K562 treated with DMSO at 1 percent for 48 hours (cell line): ENCODE results near the gene EFNA3. TPM values are rescaled to one million over a fixed set of nuclear protein-coding genes. Genes with fewer than 3 reads are reported as not detected.

ENCODE experiments used
- total RNA-seq: library from RNA; unstranded; fragments of 300-600 nt; gene quantifications from 2 replicates; pipeline ENCODE4 v1.2.3, GENCODE V29; 2022; ENCODE audit warnings: low replicate concordance; ENCODE audit errors: extremely low read depth

Gene EFNA3, protein sequence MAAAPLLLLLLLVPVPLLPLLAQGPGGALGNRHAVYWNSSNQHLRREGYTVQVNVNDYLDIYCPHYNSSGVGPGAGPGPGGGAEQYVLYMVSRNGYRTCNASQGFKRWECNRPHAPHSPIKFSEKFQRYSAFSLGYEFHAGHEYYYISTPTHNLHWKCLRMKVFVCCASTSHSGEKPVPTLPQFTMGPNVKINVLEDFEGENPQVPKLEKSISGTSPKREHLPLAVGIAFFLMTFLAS
- total RNA-seq: not detected in 2 replicates

DNA sequence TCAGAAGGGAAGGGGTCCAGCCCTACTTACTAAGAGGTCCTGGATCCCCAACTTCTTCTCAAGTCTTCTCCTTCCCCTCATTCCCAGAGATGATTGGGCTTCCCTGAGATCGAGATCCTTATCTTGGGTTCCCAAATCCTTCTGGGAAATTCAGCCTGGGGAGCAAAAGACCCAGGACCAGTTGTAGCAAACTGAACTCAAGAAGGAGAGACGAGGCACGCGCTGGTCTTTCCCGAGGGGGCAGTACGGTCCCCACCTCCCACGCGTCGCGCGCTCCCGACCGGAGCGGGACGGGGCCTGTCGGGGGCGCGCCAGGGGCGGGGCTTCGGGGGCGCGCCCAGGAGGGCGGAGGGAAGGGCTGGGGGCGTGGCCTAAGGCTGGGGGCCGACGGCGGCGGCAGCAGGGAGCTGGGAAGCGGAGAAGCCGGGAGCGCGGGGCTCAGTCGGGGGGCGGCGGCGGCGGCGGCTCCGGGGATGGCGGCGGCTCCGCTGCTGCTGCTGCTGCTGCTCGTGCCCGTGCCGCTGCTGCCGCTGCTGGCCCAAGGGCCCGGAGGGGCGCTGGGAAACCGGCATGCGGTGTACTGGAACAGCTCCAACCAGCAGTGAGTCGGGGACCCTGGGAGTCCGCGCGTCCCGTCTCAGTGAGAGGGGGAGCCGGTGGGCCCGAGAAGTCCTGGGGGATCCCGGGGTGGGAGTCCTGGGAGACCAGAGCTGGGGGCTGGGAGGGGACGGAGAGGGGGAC is at the start of gene EFNA3:
TSS of gene EFNA3 (plus strand) at position 369 of the 741 bp plus-strand sequence. CDS start at position 474, 105 bp downstream.

GRCh38 chr1:155033524-155033923 is 45.1 kb upstream of the EFNA3 start, which contains the start of the genes DCST1 and DCST2:
Gene DCST1, plus strand, starts transcription at chr1:155033824. Its CDS starts 213 bp downstream, at chr1:155034037.
Gene DCST2, minus strand, starts transcription at chr1:155033781. Its CDS starts 80 bp downstream, at chr1:155033701.

GRCh38 chr1:155050560-155051341 is 27.9 kb upstream of the EFNA3 start, which contains the start of gene ADAM15:
Gene ADAM15, plus strand, starts transcription at chr1:155051316. Its CDS starts 71 bp downstream, at chr1:155051387.

DNA sequence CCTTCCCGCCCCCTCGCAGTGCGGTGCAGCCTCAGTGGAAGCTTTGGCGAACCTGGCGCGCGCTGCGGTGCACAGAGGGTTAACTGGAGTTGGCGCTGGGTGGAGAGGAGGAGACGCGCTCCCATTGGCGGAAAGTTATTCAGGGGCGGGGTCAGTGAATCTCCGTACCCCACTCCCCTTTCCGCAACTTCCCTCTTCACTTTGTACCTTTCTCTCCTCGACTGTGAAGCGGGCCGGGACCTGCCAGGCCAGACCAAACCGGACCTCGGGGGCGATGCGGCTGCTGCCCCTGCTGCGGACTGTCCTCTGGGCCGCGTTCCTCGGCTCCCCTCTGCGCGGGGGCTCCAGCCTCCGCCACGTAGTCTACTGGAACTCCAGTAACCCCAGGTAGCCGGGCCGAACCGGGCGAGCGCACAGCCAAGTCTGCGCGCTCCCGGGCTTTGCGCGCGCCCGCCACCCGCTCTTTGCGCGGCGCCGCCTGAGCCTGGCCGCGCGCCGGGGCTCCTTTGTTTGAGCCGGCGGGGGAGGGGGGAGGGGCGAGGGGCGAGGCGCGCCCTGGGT is 15.0 kb upstream of the EFNA3 start, which contains the start of gene EFNA4:
TSS of gene EFNA4 (plus strand) at position 191 of the 561 bp plus-strand sequence. CDS start at position 275, 84 bp downstream.

GRCh38 chr1:155127105-155127966 is 48.7 kb downstream of the EFNA3 start, which contains the start of gene EFNA1:
Gene EFNA1, plus strand, starts transcription at chr1:155127876. Its CDS starts 102 bp downstream, at chr1:155127978.

GRCh38 chr1:155135415-155136028 is 56.9 kb downstream of the EFNA3 start, which contains the start of gene SLC50A1:
Gene SLC50A1, plus strand, starts transcription at chr1:155135852. Its CDS starts 60 bp downstream, at chr1:155135912.

Other genes with a start within 250 kb of the EFNA3 start
- gene KCNN3, start 208.6 kb upstream of the EFNA3 start, total RNA-seq: not detected in 2 replicates
- gene PMVK, start 142.1 kb upstream of the EFNA3 start, total RNA-seq: not detected in 2 replicates
- gene PBXIP1, start 122.7 kb upstream of the EFNA3 start, total RNA-seq: not detected in 2 replicates
- gene PYGO2, start 117.1 kb upstream of the EFNA3 start, total RNA-seq: not detected in 2 replicates
- not detected in 2 replicates for gene SHC1, start 108.1 kb upstream of the EFNA3 start, total RNA-seq
- not detected in 2 replicates for gene CKS1B, start 104.2 kb upstream of the EFNA3 start, total RNA-seq
- gene FLAD1, start 95.5 kb upstream of the EFNA3 start, total RNA-seq: not detected in 2 replicates
- gene LENEP, start 85.3 kb upstream of the EFNA3 start, total RNA-seq: not detected in 2 replicates
- not detected in 2 replicates for gene ZBTB7B, start 76.0 kb upstream of the EFNA3 start, total RNA-seq
- not detected in 2 replicates for gene DCST2, start 45.1 kb upstream of the EFNA3 start, total RNA-seq
- not detected in 2 replicates for gene DCST1, start 45.0 kb upstream of the EFNA3 start, total RNA-seq
- not detected in 2 replicates for gene ADAM15, start 27.5 kb upstream of the EFNA3 start, total RNA-seq
- not detected in 2 replicates for gene EFNA4, start 15.1 kb upstream of the EFNA3 start, total RNA-seq
- not detected in 2 replicates for gene EFNA1, start 49.0 kb downstream of the EFNA3 start, total RNA-seq
- not detected in 2 replicates for gene SLC50A1, start 57.0 kb downstream of the EFNA3 start, total RNA-seq
- gene DPM3, start 61.7 kb downstream of the EFNA3 start, total RNA-seq: not detected in 2 replicates
- gene KRTCAP2, start 94.5 kb downstream of the EFNA3 start, total RNA-seq: not detected in 2 replicates
- gene TRIM46, start 95.0 kb downstream of the EFNA3 start, total RNA-seq: not detected in 2 replicates
- gene THBS3, start 129.1 kb downstream of the EFNA3 start, total RNA-seq: not detected in 2 replicates
- not detected in 2 replicates for gene MTX1, start 129.9 kb downstream of the EFNA3 start, total RNA-seq
- gene ENTREP3, start 176.6 kb downstream of the EFNA3 start, total RNA-seq: not detected in 2 replicates
- gene SCAMP3, start 183.5 kb downstream of the EFNA3 start, total RNA-seq: not detected in 2 replicates
- gene CLK2, start 194.7 kb downstream of the EFNA3 start, total RNA-seq: not detected in 2 replicates
- gene HCN3, start 198.6 kb downstream of the EFNA3 start, total RNA-seq: not detected in 2 replicates
- gene PKLR, start 222.6 kb downstream of the EFNA3 start, total RNA-seq: not detected in 2 replicates
- gene FDPS, start 230.0 kb downstream of the EFNA3 start, total RNA-seq: not detected in 2 replicates
- gene RUSC1, start 242.1 kb downstream of the EFNA3 start, total RNA-seq: not detected in 2 replicates